DMS 273 (cell line): ENCODE data around the gene NRG3.
"Not testable (repeated sequence)": the region's sequence is repeated elsewhere in the genome, so short reads cannot be mapped to it uniquely, and the experiment has no call there.

Source experiments
- DNase-seq: peaks from one replicate; lab custom pipeline; 2025; ENCODE audit not compliant: unreplicated experiment; lab: John Stamatoyannopoulos, UW

Gene NRG3

GRCh38 chr10:82267465-82267864 lies 392.5 kb downstream of the NRG3 start:
- no peak for DNase-seq

DNA sequence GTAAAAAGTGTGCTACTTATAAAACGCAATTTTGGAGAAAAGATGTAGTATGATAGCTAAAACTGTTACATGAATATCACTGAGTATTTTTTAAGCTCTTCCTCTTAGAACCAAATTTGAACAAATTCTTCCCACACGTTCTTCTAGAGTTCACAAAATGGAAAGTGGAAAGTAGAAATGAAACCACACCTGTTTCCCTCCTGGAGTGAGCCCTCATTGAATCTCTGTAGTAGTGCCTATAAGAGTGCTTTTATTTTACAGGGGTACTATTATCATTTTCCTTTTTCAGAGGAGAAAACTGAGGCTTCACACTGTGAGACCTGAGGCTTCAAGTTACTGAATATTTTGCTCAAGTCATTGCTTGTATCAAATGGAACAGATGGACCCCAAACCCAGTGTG lies 393.0 kb downstream of the NRG3 start:
- no peak for DNase-seq

- DNase-seq: no peak
Observed at GRCh38 chr10:82277591-82277990, 402.6 kb downstream of the NRG3 start.

DNA sequence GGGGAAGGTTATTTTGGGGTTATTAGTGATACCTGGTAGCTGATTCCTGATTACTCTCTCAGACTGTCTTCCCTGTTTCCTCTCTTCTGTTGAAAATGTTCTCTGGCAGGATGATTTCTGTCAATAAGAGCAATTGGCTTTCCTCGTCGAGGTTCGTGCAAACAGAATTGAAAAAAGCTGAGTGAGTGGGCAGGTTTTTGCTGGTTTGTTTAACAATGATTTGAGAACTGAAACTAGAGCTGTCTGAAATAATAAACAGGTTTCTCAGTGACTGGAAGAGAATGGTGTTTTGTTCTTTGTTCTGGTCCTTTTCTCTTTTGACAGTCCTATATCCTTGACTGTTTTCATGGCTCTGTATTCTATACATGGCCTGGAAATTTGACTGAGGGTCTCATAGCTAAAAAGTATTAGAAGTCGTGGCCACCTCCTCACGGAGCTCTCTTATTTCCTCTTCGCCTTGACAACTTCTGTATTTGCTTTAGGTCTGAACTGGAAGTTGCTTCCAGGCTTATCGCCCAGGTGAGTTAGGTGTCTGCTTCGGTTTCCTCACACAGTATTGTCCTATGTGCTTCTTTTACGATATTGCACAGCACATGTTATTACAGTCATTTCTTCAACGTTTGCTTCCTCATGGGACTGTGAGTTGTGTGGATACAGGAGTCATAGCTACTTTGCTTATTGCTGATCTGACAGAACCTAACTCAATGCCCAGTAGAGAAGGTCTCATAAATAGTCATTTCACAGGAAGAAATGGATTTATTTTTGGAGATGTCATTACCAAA lies 403.6 kb downstream of the NRG3 start:
- no peak for DNase-seq

DNA sequence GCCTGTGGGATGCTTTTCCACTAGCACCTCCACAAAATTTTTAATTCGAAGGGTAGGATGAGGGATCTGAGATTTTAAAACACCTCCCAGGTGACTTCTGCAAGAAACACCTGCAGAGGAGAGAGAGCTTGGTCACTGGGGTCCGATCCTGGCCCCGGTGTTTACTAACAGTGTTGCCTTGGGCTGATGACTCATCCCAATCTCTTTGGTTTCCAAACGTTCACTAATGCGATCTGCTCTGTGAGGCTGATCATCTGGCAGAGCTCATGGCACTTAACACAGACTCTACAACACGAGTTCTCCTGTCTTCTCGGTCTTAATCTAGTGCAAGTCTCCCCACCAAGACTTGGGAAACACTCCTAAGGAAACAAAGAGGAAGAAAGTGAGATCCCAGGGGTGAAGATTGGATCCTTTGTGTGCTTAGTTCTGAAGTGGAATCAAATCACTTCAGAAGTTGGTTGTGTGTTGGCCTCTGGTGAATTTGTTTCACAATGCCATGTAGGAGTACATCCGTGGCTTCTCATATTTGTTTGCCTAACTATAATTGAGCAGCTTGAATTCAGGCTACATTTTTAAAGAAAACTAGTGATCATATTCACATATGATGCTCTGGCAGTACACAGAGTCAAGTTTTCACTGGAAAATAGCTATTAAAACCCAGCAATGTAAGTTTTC lies 407.9 kb downstream of the NRG3 start:
- DNase-seq: no peak

DNA sequence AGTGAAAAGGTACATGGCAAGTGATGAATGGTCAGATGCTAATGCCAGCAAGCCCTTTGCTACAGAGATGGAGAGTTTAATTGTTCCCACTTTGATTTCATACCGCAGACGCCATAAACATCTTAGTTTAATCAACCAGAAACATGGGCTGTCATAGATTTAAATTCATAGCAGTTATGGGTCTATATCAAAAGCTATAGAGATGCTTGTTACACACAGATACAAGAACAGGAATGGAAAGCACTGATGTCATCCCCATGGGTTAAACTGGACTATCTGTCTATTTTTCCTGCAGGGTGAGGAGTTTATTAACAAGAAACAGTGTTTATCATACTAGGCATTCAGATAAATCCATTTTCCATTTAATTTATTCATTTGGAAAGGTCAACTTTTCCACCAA lies 409.2 kb downstream of the NRG3 start:
- no peak for DNase-seq

GRCh38 chr10:82288461-82288881 lies 413.5 kb downstream of the NRG3 start:
- no peak for DNase-seq

DNA sequence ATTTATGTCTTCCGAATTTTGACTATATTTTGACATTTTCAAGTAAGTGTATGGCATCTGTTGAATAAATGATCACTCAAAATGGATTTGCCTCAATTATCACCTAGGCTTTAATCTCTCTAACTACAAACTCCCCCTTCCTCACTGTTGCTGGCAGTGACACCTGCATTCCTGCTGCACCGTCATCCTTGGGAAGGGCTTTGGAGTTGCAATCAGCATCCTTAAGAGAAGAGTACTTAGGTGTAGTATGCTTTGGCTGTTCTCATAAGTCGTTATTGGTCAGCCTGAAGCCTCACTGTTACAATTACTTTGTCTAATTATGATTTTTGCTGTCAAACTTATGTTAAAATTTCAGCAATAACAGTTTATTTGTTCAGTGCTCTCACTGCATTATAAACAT lies 415.0 kb downstream of the NRG3 start:
- DNase-seq: no peak

GRCh38 chr10:82294874-82295378 lies 419.9 kb downstream of the NRG3 start:
- DNase-seq: no peak

GRCh38 chr10:82308641-82309040 lies 433.6 kb downstream of the NRG3 start:
- DNase-seq: no peak

DNA sequence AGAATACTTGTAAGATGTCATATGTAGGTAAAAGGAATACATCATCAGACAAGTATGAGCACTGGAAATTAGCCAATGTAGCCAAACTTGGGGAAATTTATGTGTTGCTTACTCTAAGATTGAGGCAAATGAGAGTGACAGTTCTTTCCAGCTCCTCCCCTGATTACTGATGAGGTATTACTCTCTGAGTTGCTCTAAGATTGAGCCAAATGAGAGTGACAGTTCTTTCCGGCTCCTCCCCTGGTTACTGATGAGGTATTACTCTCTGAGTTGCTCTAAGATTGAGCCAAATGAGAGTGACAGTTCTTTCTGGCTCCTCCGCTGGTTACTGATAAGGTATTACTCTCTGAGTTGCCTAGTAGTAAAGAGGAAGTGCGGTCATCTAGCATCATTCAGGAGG lies 435.8 kb downstream of the NRG3 start:
- no peak for DNase-seq

- DNase-seq: no peak
Observed at GRCh38 chr10:82313401-82313800, 438.4 kb downstream of the NRG3 start.

- DNase-seq: peak; percentile 20
Observed at GRCh38 chr10:82318534-82318933, 443.5 kb downstream of the NRG3 start.

GRCh38 chr10:82319074-82319473 lies 444.1 kb downstream of the NRG3 start:
- DNase-seq: peak; percentile 76

- DNase-seq: peak; percentile 91
Observed at GRCh38 chr10:82319562-82319961, 444.6 kb downstream of the NRG3 start.

- peak; percentile 0 for DNase-seq
Observed at GRCh38 chr10:82321724-82322123, 446.7 kb downstream of the NRG3 start.

DNA sequence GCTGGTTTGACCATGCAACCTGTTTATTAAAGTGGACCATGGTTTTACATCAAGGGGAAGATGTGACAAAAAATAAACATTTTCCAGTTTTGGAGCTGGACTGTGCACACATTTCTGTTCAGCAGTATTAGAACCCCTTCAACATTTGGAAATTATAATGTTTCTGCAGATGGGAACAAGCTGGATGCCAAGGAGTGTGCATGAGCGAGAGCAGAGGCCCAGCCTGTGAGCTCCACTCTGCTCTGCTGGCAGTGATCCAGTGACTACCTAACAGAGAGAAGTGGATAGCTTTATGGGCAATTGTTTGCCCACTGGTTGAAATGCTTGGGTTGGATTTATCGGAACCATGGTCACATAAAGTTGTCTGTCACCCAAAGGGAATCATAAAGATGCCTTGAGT lies 456.7 kb downstream of the NRG3 start:
- peak; percentile 5 for DNase-seq

DNA sequence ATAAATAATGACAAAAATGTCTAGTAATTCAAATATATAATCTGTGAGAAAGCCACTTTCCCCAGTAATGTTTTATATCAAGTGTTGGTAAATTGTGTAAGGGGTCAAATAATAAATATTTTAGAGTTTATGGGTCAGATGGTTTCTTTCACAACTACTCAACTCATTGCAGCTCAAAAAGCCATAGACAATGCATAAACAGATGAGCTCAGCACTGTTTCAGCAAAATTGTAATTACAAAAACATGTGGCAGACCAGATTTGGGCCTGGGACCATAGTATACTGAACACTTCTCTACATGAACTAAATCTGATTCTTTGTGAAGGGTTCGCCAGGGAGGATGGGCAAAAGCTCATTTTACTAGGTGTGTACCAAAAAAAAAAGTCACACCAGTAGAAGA lies 460.8 kb downstream of the NRG3 start:
- DNase-seq: no peak

DNA sequence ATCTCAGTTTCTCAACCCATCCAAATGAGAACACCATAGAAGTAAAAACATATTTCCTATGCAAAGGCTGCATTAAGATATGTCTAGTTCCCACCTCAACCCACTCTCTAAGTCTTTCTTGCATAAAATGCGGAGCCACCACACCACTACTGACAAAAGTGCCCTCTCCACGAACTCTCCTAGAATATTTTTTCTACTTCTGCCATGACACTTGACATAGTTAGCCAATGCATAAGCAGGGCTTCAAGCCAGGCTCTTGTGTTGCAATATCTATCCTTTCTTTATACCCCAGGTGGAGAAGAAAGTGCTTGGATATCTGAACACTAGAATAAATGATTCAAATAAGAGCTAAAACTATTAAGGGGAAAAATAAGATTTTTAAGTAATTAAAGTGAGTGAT lies 465.2 kb downstream of the NRG3 start:
- no peak for DNase-seq

- DNase-seq: not testable (repeated sequence)
Observed at GRCh38 chr10:82349590-82349989, 474.6 kb downstream of the NRG3 start.

- DNase-seq: no peak
Observed at GRCh38 chr10:82353381-82353780, 478.4 kb downstream of the NRG3 start.

DNA sequence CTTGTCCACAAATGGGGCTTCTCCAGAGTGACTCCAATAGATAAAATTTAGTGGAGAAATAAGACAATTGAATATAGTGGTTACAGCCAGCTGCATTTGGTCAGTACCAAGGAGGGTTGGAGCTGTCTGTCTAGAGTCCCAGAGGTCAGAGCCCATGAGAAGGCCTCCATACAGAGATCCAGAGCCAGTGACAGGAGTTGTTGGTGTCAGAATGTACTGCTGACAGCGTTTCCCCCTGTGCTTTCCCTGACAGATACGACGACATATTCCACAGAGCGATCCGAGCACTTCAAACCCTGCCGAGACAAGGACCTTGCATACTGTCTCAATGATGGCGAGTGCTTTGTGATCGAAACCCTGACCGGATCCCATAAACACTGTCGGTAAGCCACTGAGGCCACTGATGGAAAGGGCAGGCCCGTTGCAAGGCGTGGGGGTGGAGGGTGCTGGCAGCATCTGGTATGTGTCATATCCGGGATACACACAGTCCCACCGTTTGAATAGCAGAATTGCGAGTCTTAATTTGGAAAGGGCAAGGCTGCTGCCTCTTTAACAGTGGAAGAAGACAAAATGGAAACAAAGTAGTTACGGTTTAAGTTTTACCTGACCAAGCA lies 483.6 kb downstream of the NRG3 start:
- no peak for DNase-seq
